NCI-H2107 treated with DMSO at 0.1 percent for 48 hours (cell line): ENCODE data around the gene BABAM2.
"Not testable (repeated sequence)": the region's sequence is repeated elsewhere in the genome, so short reads cannot be mapped to it uniquely, and the experiment has no call there.

ENCODE experiments used
- DNase-seq: peaks from one replicate; lab custom pipeline; 2025; ENCODE audit not compliant: unreplicated experiment; lab: John Stamatoyannopoulos, UW

Gene BABAM2

GRCh38 chr2:28101123-28101522 is 210.6 kb downstream of the BABAM2 start:
- DNase-seq, result no peak

- DNase-seq, result no peak
These were observed 211.4 kb downstream of the BABAM2 start for GRCh38 chr2:28101892-28102291.

- no peak for DNase-seq
These were observed 211.9 kb downstream of the BABAM2 start for GRCh38 chr2:28102455-28102874.

GRCh38 chr2:28103611-28104010 is 213.1 kb downstream of the BABAM2 start:
- DNase-seq, result no peak

GRCh38 chr2:28108143-28108542 is 217.6 kb downstream of the BABAM2 start:
- no peak for DNase-seq

- not testable (repeated sequence) for DNase-seq
These were observed 223.2 kb downstream of the BABAM2 start for GRCh38 chr2:28113771-28114170.

- DNase-seq, result no peak
These were observed 226.6 kb downstream of the BABAM2 start for GRCh38 chr2:28117104-28117596.

- DNase-seq, result no peak
These were observed 229.1 kb downstream of the BABAM2 start for GRCh38 chr2:28119631-28120030.

- no peak for DNase-seq
These were observed 237.9 kb downstream of the BABAM2 start for GRCh38 chr2:28128281-28128950.

GRCh38 chr2:28129955-28130695 is 239.6 kb downstream of the BABAM2 start:
- DNase-seq, result no peak

GRCh38 chr2:28133778-28134177 is 243.2 kb downstream of the BABAM2 start:
- no peak for DNase-seq

GRCh38 chr2:28134262-28134812 is 243.8 kb downstream of the BABAM2 start:
- no peak for DNase-seq

GRCh38 chr2:28134857-28135256 is 244.3 kb downstream of the BABAM2 start:
- DNase-seq, result no peak

- DNase-seq, result no peak
These were observed 244.8 kb downstream of the BABAM2 start for GRCh38 chr2:28135324-28135723.

GRCh38 chr2:28135799-28136198 is 245.3 kb downstream of the BABAM2 start:
- no peak for DNase-seq

GRCh38 chr2:28136556-28136955 is 246.0 kb downstream of the BABAM2 start:
- no peak for DNase-seq

- no peak for DNase-seq
These were observed 246.7 kb downstream of the BABAM2 start for GRCh38 chr2:28137221-28137620.

GRCh38 chr2:28142386-28142785 is 251.9 kb downstream of the BABAM2 start:
- DNase-seq, result no peak

- no peak for DNase-seq
These were observed 257.5 kb downstream of the BABAM2 start for GRCh38 chr2:28148000-28148399.

- no peak for DNase-seq
These were observed 258.0 kb downstream of the BABAM2 start for GRCh38 chr2:28148566-28148965.

- DNase-seq, result no peak
These were observed 259.8 kb downstream of the BABAM2 start for GRCh38 chr2:28150236-28150915.

- DNase-seq, result no peak
These were observed 260.5 kb downstream of the BABAM2 start for GRCh38 chr2:28150994-28151393.
